GM18502 (cell line): Measurements from ENCODE around the gene TNFRSF1B.

ENCODE experiments used
- ATAC-seq: cut with Tn5 transposase; IDR thresholded peaks from one replicate; pipeline ENCODE4 v1.9.1; 2021; ENCODE audit warnings: mild to moderate bottlenecking; ENCODE audit not compliant: unreplicated experiment, poor library complexity

Gene TNFRSF1B

DNA sequence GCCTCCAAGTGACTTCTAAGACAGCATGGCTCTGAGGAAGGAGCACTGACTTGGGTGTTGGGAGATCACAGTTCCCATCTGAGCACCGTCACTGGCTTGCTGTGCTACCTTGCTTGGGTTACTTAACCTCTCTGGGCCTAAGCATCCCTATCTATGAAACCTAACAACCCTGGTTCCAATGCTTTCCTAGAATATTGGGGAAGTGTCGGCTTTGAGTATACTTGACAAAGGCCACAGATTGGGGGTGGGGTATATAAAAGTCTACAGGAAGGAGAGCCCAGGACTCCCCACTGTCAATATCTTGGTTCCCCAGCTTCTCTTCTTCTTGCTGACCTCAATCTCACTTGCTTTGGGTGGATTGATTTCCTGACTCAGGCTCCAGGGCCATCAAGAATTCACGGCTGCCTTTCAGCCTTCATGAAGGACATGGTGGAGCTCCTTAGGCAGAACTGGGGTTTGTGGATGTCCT is 6.3 kb downstream of the TNFRSF1B start:
- no peak for ATAC-seq

DNA sequence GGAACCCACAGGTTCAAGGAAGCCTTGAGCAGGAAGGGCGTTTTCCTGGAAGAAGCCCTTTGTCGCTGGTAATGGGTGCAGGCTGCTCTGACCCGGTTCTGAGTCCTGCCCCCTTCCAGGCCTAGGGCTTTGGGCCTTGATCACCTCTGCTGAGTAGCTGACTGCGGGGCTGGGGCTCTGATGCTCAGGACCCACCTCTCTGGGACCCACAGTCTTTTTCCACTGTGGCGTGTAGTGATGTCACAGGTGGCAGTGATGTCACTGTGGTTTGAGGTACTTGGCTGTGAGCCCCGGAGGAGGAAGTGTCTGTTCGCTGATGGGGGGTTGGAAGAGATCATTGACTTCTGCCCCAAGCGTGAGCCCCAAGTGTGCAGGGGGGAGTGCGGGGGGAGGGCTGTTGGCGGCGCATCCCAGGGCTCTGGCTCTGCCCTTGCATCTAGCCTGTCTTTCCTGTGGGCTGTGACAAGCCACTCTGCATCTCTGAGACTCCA is 6.9 kb downstream of the TNFRSF1B start:
- ATAC-seq, result no peak

DNA sequence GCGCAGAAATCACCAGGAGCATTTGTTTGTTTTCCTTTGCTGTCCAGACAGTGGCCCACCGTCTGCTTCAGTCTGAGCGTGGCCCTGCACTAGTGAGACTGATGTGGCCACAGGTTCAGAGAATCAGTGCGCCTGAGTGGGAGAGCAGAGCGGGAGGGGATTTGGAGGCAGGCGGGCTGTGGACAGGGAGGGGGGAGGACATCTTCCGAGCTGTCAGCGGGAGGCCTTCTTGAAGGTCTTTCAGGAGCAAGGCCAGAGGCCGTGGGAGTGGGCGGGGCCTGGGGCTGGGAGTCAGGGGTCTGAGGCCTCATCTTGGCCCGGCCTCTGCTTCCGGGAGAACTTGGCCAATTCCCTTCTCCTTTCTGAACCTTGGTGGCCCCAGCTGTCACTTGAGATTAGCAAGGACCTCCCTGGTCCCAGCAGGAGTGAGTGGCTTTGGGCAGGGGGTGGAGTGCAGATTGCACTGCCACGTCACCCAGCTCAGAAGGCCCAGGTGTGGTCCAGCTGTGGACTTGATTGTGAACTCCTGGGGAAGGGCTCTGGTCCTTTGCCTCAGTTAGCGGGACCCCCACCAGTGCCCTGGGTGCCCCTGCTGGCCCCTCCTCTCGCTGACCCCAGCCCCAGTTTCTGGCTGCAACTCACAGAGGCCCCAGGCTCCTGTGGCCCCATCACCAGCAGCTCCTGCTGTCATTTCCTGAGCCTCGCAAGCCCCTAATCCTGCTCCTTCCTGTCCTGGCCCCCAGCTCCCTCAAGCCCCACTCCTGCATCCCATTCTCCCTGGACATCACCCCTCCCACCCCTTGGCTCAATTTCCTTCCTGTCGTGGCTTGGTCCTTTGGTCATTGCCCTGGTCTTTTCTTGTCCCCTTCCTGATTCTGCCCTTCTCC is 8.4 kb downstream of the TNFRSF1B start:
- no peak for ATAC-seq

DNA sequence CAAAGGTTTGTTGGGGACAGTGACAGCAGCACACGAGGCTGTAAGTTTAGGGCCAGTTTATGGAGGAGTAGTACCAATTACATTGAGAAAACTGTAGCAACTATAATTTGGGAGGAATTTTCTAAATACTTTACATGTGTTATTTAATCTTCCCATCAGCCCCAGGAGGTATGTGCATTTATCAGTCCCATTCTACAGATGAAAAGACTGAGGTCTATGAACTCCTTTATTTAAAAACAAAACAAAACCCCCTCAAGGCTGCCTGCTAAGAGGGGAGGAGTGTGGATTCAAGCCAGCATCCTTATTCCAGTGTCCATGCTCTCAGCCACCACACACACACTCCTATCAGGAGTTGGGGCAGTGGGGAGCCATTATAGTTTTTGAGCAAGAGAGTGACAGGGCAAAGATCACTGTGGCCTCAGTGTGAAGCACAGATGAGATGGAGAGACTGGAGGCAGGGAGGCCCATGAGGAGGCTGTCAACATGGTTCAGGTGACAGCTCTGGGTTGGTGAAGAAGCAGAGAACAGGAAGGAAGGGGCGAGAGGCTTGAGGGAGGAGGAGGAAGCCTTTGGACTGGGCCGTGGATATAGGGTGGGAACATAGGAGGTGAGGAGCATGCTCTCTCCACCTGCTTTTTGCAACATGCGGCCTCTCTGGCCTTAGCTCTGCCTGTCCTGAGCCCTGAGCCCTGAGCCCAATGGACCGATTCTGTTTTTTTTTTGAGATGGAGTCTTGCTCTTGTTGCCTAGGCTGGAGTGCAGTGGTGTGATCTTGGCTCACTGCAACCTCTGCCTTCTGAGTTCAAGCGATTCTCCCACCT is 9.7 kb downstream of the TNFRSF1B start:
- ATAC-seq, result no peak

DNA sequence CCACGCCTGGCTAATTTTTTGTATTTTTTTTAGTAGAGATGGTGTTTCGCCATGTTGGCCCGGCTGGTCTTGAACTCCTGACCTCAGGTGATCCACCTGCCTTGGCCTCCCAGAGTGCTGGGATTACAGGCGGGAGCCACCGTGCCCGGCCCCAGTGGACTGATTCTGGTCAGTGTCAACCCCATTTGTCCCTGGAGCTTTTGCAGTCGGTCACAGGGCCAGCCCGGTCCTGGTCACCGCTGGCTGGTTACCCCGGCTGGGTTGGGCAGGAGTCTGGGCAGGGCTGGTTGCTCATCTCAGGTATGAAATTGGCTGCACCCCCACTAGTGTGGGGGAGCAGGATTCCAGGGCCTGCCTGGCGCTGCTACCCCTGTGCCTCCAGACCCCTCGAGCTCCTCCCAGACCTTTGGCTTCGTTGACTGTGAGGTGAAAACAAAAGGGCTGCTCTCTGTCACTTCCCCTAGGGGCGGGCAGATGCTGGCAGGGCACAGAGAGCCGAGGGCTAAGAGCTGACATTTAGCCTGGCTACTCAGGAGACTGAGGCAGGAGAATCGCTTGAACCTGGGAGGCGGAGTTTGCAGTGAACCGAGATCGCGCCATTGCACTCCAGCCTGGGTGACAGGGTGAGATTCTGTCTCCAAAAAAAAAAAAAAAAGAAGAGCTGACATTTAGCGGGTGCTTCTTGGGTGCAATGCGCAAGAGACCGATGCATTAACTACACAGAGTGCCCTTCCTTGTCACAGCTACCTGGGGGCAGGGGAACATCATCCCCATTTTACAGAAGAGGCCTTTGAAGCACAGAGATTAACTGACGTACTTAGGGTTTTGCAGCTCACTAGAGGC is 10.6 kb downstream of the TNFRSF1B start:
- ATAC-seq, result no peak

DNA sequence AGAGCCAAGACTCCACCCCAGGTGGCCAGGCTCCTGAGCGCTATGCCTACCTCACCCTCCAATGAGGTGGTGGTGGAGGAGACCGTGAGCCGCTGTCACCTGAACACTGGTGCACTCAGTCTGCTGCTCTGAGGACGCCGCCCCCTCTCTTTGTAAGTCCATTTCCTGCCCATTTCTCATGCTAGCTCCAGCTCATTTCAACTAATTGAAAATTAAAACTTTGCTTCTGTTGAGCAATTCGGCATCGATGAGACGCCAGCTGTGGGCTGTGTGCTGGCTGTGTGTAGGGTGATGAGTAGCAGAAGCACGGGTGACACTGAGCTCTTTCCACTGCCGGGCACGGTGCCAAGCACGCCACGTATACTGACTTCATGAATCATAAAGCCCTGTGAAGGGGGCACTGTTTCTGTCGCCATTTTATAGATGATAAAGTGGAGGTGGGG is 11.2 kb downstream of the TNFRSF1B start:
- ATAC-seq, result no peak

DNA sequence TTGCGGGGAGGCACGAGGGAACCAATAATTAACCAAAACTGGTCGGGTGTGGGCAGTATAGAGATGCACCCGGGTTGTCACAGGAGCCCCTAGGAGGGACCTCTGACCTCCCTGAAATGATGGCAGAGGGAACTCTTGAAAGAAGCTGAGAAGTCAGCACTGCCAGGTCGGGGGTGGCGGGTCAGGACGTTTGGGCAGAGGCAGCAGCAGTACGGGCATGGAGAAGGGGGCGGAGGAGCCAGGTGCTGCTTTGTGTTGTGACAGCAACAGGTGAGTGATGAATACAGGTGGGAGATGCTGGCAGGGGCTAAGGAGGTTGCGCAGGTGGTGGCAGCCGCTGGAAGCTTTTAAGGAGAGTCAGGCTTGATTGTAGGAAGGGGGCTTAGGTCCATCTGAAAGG is 11.7 kb downstream of the TNFRSF1B start:
- no peak for ATAC-seq

DNA sequence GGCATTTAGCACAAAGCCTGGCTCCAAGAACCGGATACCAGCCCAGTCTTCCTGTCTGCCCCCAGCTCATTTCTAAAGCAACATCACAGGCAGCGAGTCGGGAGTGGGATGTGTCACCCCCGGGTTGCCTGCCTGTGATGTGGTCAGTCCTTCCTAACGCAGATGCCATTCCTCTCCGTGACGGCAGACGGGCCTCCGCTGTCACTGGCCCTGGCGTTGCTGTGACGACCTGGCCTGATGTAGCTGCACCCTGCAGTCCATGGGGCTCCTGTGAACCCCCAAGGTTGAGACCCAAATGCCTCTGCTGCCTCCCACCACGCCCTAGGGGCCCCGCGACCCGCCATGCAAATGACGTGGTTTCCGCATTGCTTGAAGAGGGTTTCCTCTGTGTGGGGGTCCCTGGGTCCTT is 12.3 kb downstream of the TNFRSF1B start:
- no peak for ATAC-seq

DNA sequence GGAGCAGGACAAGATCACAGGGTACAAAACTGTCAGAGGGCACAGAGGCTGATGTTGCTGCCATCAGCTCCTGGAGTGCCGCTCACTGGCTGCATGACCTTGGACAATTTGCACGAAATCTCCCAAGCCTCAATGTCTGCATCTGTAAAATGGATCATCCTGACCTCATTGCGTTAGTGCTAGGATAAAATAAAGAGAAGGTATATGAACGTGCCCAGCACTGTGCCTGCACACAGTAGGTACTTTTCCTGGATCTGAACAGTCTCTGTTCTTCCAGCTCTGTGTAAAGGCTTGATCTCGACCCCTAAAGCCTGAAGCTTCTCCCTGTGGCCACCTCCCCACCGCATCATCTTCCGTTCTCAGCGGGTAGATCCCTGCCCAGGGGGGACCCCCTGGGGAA is 12.9 kb downstream of the TNFRSF1B start:
- ATAC-seq, result no peak

DNA sequence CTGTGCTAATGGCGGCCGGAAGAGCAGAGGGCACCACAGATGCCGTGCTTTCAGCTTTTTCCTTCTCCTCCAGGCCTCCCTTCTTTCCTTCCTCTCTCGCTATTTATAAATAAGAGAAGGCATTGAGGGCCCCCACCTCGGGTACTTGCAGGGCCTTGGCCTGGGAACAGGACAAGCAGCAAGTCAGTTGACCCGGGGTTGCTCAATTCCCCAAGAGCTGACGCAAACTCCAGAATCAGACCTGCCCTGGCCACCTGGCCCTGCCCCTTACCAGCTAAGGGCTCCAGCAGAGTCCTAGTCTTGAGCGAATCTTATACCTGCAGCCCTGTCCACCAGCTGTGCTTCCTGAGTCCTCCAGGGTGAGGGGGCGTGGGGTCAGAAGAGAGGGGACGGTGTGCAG is 13.5 kb downstream of the TNFRSF1B start:
- ATAC-seq, result no peak

DNA sequence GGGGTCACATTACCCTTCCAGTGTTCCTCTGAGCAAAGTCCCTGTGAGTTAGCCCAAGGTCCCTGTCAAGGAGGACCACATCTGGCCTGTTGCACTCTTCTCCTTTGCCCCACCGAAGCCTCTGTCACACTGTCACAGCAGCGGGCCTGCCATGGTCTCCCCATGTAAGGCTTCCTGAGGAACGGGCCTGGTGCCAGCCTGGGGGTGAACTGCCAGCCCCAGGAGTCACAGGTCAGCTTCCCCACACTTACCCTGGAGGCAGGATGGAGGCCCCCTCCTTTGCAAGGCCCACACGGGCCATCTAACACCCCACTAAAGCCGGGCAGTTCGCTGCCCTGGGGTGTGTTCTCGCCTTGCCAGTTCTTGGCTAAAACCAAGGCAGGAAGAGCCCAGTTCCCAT is 14.1 kb downstream of the TNFRSF1B start:
- ATAC-seq, result no peak

DNA sequence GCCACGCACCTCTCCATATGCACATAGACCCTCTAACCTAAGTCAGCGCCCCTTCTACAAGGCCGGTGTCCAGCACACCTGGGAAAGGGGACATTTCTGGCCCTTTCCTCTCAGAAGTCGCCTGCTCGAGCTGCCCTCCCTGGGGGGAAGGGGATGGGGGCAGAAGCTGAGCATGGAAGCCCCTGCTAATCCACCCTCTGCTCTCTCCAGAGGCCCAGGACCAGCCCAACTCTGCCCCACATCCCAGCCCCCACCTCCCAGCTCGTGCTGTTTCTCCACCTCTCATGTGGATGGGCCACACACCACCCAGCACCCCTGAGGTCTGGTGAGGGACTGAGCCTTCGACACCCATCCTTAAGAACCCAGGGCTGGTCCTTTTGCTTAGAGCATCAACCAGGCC is 14.8 kb downstream of the TNFRSF1B start:
- ATAC-seq, result no peak

DNA sequence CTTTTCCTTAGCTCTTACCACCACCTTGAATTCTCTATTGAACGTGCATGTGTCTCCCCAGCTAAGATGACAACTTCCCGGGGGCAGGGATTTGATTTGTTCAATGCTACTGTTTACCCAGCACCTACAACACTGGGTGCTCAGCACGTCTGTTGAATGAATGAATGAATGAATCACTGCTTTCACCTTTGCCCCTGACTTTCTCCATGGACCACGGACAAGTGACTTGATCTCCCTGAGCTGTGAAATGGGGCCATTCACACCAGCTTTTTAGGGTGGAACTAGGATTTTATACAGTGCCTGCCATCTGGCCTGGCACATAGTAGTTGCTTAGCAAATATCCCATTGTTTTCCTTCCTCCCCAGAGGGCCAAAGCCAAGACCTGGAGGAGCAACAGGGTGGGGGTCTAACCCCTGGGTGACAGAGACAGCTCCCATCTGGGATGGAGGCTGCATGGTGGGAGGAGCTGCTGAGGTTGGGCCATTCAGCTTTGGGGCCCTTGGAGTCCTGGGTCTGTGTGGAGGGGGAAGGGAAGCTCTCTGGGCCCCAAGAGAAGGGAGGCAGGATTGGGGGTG is 15.7 kb downstream of the TNFRSF1B start:
- no peak for ATAC-seq

DNA sequence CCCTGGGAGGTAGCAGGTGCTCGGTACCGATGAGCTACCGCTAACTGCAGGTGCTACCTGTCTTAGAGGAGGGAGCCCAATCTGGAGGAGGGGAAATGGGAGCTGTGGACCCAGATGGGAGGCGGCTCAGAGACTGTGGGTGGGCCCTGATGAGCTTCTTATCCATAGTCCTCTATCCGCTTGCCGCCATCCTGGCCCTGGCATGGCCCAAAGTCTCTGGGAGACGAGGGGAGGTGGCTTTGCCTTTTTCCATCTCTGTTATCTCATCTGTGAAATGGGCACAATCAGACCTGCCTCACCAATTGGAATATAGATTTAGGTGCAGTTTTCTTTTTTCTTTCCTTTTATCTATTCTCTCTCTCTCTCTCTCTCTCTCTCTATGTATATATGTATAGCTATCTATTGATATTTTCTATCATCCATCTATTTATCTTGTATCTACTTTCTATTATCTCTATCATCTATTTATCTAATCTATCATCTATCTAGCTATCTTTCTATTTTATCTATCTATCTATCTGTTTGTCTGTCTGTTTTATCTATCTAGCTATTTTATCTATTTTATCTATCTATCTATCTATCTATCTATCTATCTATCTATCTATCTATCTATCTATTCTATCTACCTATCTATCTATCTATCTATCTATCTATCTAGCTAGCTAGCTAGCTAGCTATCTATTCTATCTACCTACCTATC is 16.5 kb downstream of the TNFRSF1B start:
- no peak for ATAC-seq

DNA sequence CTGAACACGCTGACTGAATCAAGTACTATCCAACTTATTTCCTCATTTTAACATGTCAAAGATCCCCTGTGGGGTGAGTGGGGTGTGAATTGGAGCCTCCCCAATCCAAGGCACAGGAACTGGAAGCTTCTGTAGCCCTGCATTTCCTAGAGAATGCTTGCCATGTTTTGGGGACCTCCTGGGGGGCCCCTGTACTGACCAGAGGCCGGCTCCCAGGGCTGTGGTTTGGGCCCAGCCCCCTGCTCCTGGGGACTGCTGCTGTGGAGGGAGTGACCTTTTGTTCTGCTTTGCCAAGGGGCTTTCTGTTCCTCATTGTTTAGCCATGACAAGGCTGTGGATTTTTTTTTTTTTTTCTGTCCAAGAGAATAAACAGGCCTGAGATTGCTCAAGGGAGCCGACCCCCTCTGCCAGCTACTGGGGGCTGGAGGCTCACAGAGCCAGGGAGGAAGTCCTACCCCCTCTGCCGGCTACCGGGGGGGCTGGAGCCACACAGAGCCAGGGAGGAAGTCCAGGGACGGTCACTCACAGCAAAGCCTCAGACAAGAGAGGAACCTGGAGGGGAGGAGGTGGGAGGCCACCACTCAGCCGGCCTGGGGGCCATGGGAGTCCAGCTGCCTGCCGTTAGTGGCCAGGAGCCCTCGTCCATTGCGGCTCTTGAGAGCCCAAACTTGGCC is 17.4 kb downstream of the TNFRSF1B start:
- ATAC-seq, result no peak

DNA sequence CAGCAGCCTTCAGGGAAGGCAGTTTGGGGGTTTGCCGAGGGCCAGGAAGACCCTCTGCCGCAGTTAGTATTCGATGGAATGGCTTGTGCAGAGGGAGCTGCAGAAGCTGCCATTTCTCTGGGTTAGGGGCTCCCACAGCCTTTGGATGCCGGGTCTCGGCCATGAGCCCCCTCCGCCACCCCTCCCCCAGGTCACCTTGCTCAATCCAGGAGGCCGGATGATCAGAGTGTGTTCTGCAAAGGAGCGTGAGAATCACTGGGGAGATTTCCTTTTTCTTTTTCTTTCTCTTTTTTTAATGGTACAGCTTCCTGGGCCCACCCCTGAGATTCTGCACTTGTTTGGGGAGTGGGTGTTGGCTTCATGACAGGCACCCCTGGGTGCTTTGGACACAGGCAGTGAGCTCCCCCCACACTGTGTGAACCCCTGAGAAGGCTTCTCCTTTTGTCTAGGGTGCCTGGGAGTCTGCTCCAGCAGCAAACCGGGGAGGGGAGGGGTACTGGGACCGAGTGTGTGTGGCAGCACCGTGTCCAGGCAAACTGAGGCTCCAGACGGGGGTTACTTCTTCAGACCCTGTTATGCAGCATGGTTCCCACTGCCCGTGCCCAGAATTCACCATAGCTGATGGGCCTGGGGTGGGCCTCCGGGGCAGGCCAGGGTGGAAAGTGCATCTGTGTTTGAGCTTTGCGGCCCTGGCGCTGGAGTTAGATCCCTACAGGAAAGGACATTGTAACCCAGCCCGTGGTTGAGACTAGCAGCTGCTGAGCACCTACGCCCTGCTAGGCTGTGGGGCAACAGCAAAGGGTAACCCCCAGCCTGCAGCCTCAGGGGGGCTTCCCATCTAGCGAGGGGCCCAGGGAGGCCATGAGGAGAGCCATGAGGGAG is 18.5 kb downstream of the TNFRSF1B start:
- no peak for ATAC-seq

DNA sequence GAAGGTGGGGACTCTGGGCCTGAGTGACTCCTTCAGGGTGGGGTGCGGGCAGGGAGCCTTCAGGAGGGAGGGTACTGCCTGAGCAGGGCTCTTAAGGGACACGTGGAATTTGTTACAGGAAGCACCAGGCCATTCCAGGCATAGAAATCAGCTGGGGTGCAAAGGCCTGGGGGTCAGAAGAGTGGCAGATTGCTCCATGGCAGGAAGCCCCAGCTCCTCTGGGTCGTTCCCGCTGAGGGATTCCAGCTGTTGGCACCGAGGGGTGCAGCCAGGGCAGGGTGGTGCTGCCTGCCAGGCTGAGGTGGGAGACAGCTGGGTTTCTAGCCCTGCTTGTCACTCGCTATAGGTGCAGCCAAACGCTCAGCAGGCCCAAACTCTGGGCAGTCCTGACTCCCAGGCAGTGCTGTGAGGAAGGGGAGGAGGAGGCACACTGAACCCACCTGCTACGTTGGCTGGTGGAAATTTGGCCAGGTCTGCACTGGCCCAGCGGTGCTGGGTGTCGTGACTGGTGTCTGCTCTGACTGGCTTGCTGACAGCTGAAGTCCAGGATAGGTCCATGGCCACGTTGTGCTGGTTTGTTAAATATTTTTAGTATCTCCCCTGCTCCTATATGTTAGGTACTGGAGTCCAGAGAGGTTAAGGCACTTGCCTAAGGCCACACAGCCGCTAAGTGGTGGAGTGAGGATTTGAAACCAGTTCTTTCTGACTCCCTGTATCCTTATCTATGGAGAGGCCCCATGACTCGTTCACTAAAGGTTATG is 19.3 kb downstream of the TNFRSF1B start:
- ATAC-seq, result no peak
